Liver (tissue), 9 donors: ENCODE measurements around the gene MIER3. TPM values are rescaled to one million over a fixed set of nuclear protein-coding genes. Genes with fewer than 3 reads are reported as not detected.

ENCODE experiments used
- DNase-seq: peaks from one replicate; pipeline ENCODE4 v3.0.0-alpha.2; 2017; ENCODE audit warnings: low spot score
- H3K27ac ChIP-seq, 2 donors: one replicate each; pipeline ENCODE4 v1.7.0; 2013; ENCODE audit warnings: inconsistent platforms in 2 of 2, low read length in 2 of 2, control low read depth in 1 of 2, low read depth in 1 of 2, mild to moderate bottlenecking in 1 of 2
- H3K27me3 ChIP-seq, 4 donors: one replicate each; pipeline versions ENCODE4 v1.6.1 to v1.7.0; 2013; ENCODE audit warnings: low read length in 3 of 4, inconsistent platforms in 1 of 4, mild to moderate bottlenecking in 1 of 4, moderate library complexity in 1 of 4; ENCODE audit not compliant: control insufficient read depth in 4 of 4, insufficient read depth in 4 of 4
- H3K36me3 ChIP-seq, 4 donors: one replicate each; pipeline versions ENCODE4 v1.6.1 to v1.7.0; 2013; ENCODE audit warnings: low read length in 3 of 4, mild to moderate bottlenecking in 3 of 4, low read depth in 1 of 4, moderate library complexity in 1 of 4; ENCODE audit not compliant: control insufficient read depth in 4 of 4, insufficient read depth in 3 of 4
- H3K4me1 ChIP-seq, 4 donors: one replicate each; pipeline versions ENCODE4 v1.6.1 to v1.7.0; 2013; ENCODE audit warnings: low read length in 3 of 4, mild to moderate bottlenecking in 3 of 4, moderate library complexity in 1 of 4; ENCODE audit not compliant: control insufficient read depth in 4 of 4, insufficient read depth in 4 of 4
- H3K4me3 ChIP-seq, 3 donors: one replicate each; pipeline versions ENCODE4 v1.6.1 to v1.7.0; 2013; ENCODE audit warnings: low read length in 3 of 3, control low read depth in 1 of 3, low read depth in 1 of 3, mild to moderate bottlenecking in 1 of 3
- H3K9ac ChIP-seq, 2 donors: one replicate each; pipeline ENCODE4 v1.7.0; 2013; ENCODE audit warnings: low read length in 2 of 2, mild to moderate bottlenecking in 2 of 2, moderate library complexity in 2 of 2, control low read depth in 1 of 2, low read depth in 1 of 2
- H3K9me3 ChIP-seq, 4 donors: one replicate each; pipeline versions ENCODE4 v1.6.1 to v1.7.0; 2013; ENCODE audit warnings: low read length in 3 of 4; ENCODE audit not compliant: control insufficient read depth in 4 of 4
- EGR1 ChIP-seq, 2 donors: IDR thresholded peaks; 2 replicates each; pipeline ENCODE4 v1.6.1; 2016 to 2018; ENCODE audit warnings: antibody characterized with exemption in 2 of 2, low read depth in 2 of 2
- FOXA2 ChIP-seq: IDR thresholded peaks from 2 replicates; pipeline ENCODE4 v1.6.1; 2016; ENCODE audit warnings: antibody characterized with exemption
- GABPA ChIP-seq, 2 donors: IDR thresholded peaks in 1 of 2; conservative IDR thresholded peaks in 1 of 2; 2 replicates each; pipeline ENCODE4 v1.6.1; 2016; ENCODE audit warnings: antibody characterized with exemption in 2 of 2, mild to moderate bottlenecking in 1 of 2, moderate library complexity in 1 of 2
- HNF4A ChIP-seq, 2 donors: conservative IDR thresholded peaks; 2 replicates each; pipeline ENCODE4 v1.6.1; 2016; ENCODE audit warnings: antibody characterized with exemption in 2 of 2, mild to moderate bottlenecking in 2 of 2
- HNF4G ChIP-seq: IDR thresholded peaks from 2 replicates; pipeline ENCODE4 v1.6.1; 2016; ENCODE audit warnings: antibody characterized with exemption
- JUND ChIP-seq, 2 donors: IDR thresholded peaks; 2 replicates each; pipeline ENCODE4 v1.6.1; 2016; ENCODE audit warnings: antibody characterized with exemption in 2 of 2
- NR2F2 ChIP-seq: IDR thresholded peaks from 2 replicates; pipeline ENCODE4 v1.6.1; 2016; ENCODE audit warnings: antibody characterized with exemption
- RAD21 ChIP-seq, 2 donors: IDR thresholded peaks; 2 replicates each; pipeline ENCODE4 v1.6.1; 2016; ENCODE audit warnings: antibody characterized with exemption in 2 of 2, mild to moderate bottlenecking in 2 of 2
- REST ChIP-seq: IDR thresholded peaks from 2 replicates; pipeline ENCODE4 v1.6.1; 2016; ENCODE audit warnings: antibody characterized with exemption, mild to moderate bottlenecking
- RXRA ChIP-seq, 2 donors: IDR thresholded peaks; 2 replicates each; pipeline ENCODE4 v1.6.1; 2017 to 2018; ENCODE audit warnings: antibody characterized with exemption in 2 of 2, mild to moderate bottlenecking in 1 of 2
- SP1 ChIP-seq: IDR thresholded peaks from 2 replicates; pipeline ENCODE4 v1.6.1; 2018; ENCODE audit warnings: antibody characterized with exemption, mild to moderate bottlenecking
- TAF1 ChIP-seq: conservative IDR thresholded peaks from 2 replicates; pipeline ENCODE4 v1.6.1; 2016; ENCODE audit warnings: antibody characterized with exemption, mild to moderate bottlenecking
- YY1 ChIP-seq: IDR thresholded peaks from 2 replicates; pipeline ENCODE4 v1.6.1; 2016; ENCODE audit warnings: antibody characterized with exemption, mild to moderate bottlenecking
- WGBS: extraction: QIAGEN DNeasy Blood & Tissue Kit; methylation state at CpG from one replicate; pipeline ENCODE4 v1.1.7; 2013; 5-methylcytosine and 5-hydroxymethylcytosine counted together
- polyA plus RNA-seq, 2 donors: library from polyadenylated mRNA; stranded (reverse) in 1 of 2; unstranded in 1 of 2; fragments of 200-250 nt in 1 of 2; fragments of >200 nt in 1 of 2; fragmentation: Nextera tagmentation in 1 of 2; extraction: Ambion mirVana in 1 of 2; gene quantifications; one replicate each; pipeline versions ENCODE4 v1.2.1 to v1.2.3, GENCODE V29; 2013 to 2015
- total RNA-seq, 2 donors: library from RNA; depleted of rRNA; stranded (reverse); fragments of >200 nt; gene quantifications; one replicate each; pipeline ENCODE4 v1.2.3, GENCODE V29; 2014
- TF ChIP-seq, protein P1 (sequence below): fragments of 150-350 bp; IDR thresholded peaks from 2 replicates; pipeline ENCODE4 v1.5.1; 2017; ENCODE audit warnings: improper control_type of control experiment, low read depth, low read length; ENCODE audit not compliant: missing input control
- TF ChIP-seq, protein P2 (sequence below): IDR thresholded peaks from 2 replicates; pipeline ENCODE4 v1.6.1; 2016; ENCODE audit warnings: antibody characterized with exemption
- TF ChIP-seq, protein P3 (sequence below): IDR thresholded peaks from 2 replicates; pipeline ENCODE4 v1.6.1; 2016; ENCODE audit warnings: antibody characterized with exemption
- TF ChIP-seq, protein P4 (sequence below): IDR thresholded peaks from 2 replicates; pipeline ENCODE4 v1.6.1; 2016; ENCODE audit warnings: antibody characterized with exemption
- donor health status: healthy.
- donor health status: healthy.
- donor health status: healthy.
- donor health status: healthy.
- donor health status: healthy.

MIER3 gene
- total and polyA plus RNA-seq, 4 donors, result 4.1 to 15.5 (median 8.1) TPM

DNA sequence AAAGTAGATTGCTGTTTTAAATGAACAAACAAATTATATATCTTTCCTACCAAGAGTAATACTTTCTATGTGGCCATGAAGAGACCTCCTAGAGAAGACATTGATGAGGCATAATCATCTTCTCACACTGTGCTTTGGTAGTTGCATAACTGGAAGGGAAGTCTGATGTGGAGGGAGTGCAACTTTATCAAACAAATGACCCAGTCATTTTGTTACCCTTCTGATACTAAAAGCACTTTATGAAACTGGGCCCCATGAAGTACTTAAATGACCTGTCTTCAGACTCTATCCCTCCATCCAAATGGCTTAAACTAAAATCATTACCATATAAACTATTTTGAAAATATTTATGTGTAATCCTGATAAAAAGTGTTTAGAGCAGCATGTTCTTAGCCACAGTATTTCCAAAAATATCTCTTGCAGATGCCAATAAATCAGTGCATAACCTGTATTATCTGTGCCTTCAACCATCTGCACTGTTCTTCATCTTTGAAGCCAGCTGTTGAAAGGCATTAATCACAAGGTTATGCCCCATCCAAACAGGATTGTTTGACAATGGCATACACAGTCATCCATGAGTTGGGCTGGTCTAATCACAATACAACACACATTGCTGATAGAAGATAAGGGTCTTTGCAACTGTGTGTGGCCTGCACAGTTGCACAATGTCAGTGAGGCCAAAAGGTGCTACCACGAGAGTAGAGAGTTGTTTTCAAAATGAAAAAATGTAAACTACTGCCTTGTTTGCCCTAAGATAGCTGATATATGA is 31.9 kb upstream of the MIER3 start:
- Histone ChIP-seq H3K9ac (no peak overlapping the region), H3K27ac (no peak overlapping the region), H3K27me3 (no peaks in the 10 kb centered on the region), H3K36me3 (no peaks in the 10 kb centered on the region), H3K4me1 (no peaks in the 10 kb centered on the region), H3K9me3 (no peaks in the 10 kb centered on the region), H3K4me3 (no peak overlapping the region)
- DNase-seq, result no peak
- TF ChIP-seq EGR1 (IDR thresholded peaks at IDR 0.05; ENCODE audit: low read depth in 2 of 2) (no peak), TAF1 (no peak), NR2F2 (no peak), RXRA (IDR thresholded peaks at IDR 0.05) (no peak), SP1 (no peak), REST (no peak), GABPA (IDR thresholded peaks at IDR 0.05 in 1 of 2, conservative IDR thresholded peaks at IDR 0.05 in 1 of 2) (no peak), JUND (IDR thresholded peaks at IDR 0.05) (no peak), RAD21 (IDR thresholded peaks at IDR 0.05) (no peak), FOXA2 (no peak), HNF4G (no peak), HNF4A (conservative IDR thresholded peaks at IDR 0.05) (no peak)
- TF ChIP-seq, protein P1, sequence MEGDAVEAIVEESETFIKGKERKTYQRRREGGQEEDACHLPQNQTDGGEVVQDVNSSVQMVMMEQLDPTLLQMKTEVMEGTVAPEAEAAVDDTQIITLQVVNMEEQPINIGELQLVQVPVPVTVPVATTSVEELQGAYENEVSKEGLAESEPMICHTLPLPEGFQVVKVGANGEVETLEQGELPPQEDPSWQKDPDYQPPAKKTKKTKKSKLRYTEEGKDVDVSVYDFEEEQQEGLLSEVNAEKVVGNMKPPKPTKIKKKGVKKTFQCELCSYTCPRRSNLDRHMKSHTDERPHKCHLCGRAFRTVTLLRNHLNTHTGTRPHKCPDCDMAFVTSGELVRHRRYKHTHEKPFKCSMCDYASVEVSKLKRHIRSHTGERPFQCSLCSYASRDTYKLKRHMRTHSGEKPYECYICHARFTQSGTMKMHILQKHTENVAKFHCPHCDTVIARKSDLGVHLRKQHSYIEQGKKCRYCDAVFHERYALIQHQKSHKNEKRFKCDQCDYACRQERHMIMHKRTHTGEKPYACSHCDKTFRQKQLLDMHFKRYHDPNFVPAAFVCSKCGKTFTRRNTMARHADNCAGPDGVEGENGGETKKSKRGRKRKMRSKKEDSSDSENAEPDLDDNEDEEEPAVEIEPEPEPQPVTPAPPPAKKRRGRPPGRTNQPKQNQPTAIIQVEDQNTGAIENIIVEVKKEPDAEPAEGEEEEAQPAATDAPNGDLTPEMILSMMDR, result no peak
- TF ChIP-seq, protein P2, sequence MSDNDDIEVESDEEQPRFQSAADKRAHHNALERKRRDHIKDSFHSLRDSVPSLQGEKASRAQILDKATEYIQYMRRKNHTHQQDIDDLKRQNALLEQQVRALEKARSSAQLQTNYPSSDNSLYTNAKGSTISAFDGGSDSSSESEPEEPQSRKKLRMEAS, result no peak
- 75% methylated on average over 1 of the region's 1 CpG for WGBS

GRCh38 chr5:56981548-56982315 is 29.8 kb upstream of the MIER3 start:
- DNase-seq, result no peak
- no peak overlapping the region for H3K9ac ChIP-seq
- H3K36me3 ChIP-seq, result no peaks in the 10 kb centered on the region
- H3K27me3 ChIP-seq, result no peaks in the 10 kb centered on the region
- no peak overlapping the region for H3K27ac ChIP-seq
- H3K9me3 ChIP-seq, result no peaks in the 10 kb centered on the region
- 92% methylated on average over 4 of the region's 4 CpGs for WGBS
- TF ChIP-seq HNF4G, result no peak
- no peak for TF ChIP-seq RXRA (IDR thresholded peaks at IDR 0.05)
- no peak for TF ChIP-seq EGR1 (IDR thresholded peaks at IDR 0.05; ENCODE audit: low read depth in 2 of 2)
- TF ChIP-seq SP1, result no peak
- no peak for TF ChIP-seq GABPA (IDR thresholded peaks at IDR 0.05 in 1 of 2, conservative IDR thresholded peaks at IDR 0.05 in 1 of 2)
- no peak for TF ChIP-seq JUND (IDR thresholded peaks at IDR 0.05)
- TF ChIP-seq FOXA2, result no peak
- TF ChIP-seq, protein P3, sequence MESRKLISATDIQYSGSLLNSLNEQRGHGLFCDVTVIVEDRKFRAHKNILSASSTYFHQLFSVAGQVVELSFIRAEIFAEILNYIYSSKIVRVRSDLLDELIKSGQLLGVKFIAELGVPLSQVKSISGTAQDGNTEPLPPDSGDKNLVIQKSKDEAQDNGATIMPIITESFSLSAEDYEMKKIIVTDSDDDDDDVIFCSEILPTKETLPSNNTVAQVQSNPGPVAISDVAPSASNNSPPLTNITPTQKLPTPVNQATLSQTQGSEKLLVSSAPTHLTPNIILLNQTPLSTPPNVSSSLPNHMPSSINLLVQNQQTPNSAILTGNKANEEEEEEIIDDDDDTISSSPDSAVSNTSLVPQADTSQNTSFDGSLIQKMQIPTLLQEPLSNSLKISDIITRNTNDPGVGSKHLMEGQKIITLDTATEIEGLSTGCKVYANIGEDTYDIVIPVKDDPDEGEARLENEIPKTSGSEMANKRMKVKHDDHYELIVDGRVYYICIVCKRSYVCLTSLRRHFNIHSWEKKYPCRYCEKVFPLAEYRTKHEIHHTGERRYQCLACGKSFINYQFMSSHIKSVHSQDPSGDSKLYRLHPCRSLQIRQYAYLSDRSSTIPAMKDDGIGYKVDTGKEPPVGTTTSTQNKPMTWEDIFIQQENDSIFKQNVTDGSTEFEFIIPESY, result no peak
- no peak for TF ChIP-seq YY1
- TF ChIP-seq, protein P4, sequence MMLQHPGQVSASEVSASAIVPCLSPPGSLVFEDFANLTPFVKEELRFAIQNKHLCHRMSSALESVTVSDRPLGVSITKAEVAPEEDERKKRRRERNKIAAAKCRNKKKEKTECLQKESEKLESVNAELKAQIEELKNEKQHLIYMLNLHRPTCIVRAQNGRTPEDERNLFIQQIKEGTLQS, result no peak
- TF ChIP-seq, protein P1, result no peak
- H3K4me3 ChIP-seq, result no peak overlapping the region
- no peaks in the 10 kb centered on the region for H3K4me1 ChIP-seq
